Activated CD4-positive, CD25-positive, alpha-beta regulatory T cell (primary cell): Measurements from ENCODE around the gene KRT2.

Experiments used
- DNase-seq, 4 experiments: peaks; one replicate each; lab custom pipeline; 2025; lab: John Stamatoyannopoulos, UW

Gene KRT2

GRCh38 chr12:52637299-52637698, 14.7 kb downstream of the KRT2 start:
- DNase-seq = no peak

- DNase-seq = no peak
These were observed 15.3 kb downstream of the KRT2 start for GRCh38 chr12:52636592-52637258.

GRCh38 chr12:52636189-52636588, 15.8 kb downstream of the KRT2 start:
- DNase-seq = no peak

- DNase-seq = no peak
These were observed 17.6 kb downstream of the KRT2 start for GRCh38 chr12:52634266-52635056.

- DNase-seq = no peak
These were observed 18.6 kb downstream of the KRT2 start for GRCh38 chr12:52633383-52633782.

GRCh38 chr12:52632656-52633055, 19.4 kb downstream of the KRT2 start:
- no peak for DNase-seq

GRCh38 chr12:52631676-52632459, 20.1 kb downstream of the KRT2 start:
- no peak for DNase-seq

- DNase-seq = no peak
These were observed 20.7 kb downstream of the KRT2 start for GRCh38 chr12:52631264-52631663.

GRCh38 chr12:52630599-52631200, 21.3 kb downstream of the KRT2 start:
- no peak for DNase-seq

GRCh38 chr12:52630008-52630500, 22.0 kb downstream of the KRT2 start:
- DNase-seq = no peak

GRCh38 chr12:52629281-52630007, 22.6 kb downstream of the KRT2 start:
- no peak for DNase-seq

GRCh38 chr12:52628841-52629240, 23.2 kb downstream of the KRT2 start:
- DNase-seq = no peak

GRCh38 chr12:52628111-52628507, 23.9 kb downstream of the KRT2 start:
- DNase-seq = no peak

- DNase-seq = no peak
These were observed 24.5 kb downstream of the KRT2 start for GRCh38 chr12:52627395-52628110.

- DNase-seq = no peak
These were observed 29.7 kb downstream of the KRT2 start for GRCh38 chr12:52622349-52622748.

GRCh38 chr12:52618866-52619265, 33.1 kb downstream of the KRT2 start:
- DNase-seq = no peak

GRCh38 chr12:52618216-52618615, 33.8 kb downstream of the KRT2 start, which contains the start of gene KRT73:
KRT73 (minus strand) TSS chr12:52618559; CDS start chr12:52618524, 35 bp downstream.
- no peak for DNase-seq

- DNase-seq = no peak
These were observed 34.6 kb downstream of the KRT2 start for GRCh38 chr12:52617403-52617785.

GRCh38 chr12:52616680-52617402, 35.2 kb downstream of the KRT2 start:
- DNase-seq = no peak

- DNase-seq = no peak
These were observed 36.1 kb downstream of the KRT2 start for GRCh38 chr12:52615912-52616311.
